HCT116 (cell line): ENCODE data around the gene THSD7B. TPM values are rescaled to one million over a fixed set of nuclear protein-coding genes. Genes with fewer than 3 reads are reported as not detected.

Experiments used
- ATAC-seq: fragments of 200-7000 bp; cut with Tn5 transposase; 2 replicates; pipeline ENCODE4 v1.9.1; 2020; ENCODE audit warnings: mild to moderate bottlenecking, moderate library complexity
- BruUV-seq: library from RNA; stranded (reverse); fragments of 400-500 nt; replicated peaks from 2 replicates; lab custom pipeline; 2021; lab: Mats Ljungman, UMichigan
- CTCF ChIA-PET: fragments of 300-600 bp; sonication (Branson Sonifier 250); formaldehyde crosslinking; loops from one replicate; lab custom pipeline; 2021; ENCODE audit warnings: antibody characterized with exemption; lab: Charles Lee
- POLR2A ChIA-PET: fragments of 300-600, 350-600 bp; sonication (Branson Sonifier 250); formaldehyde crosslinking; loops from one replicate; lab custom pipeline; 2021; ENCODE audit warnings: antibody characterized with exemption; lab: Charles Lee
- RAD21 ChIA-PET, 2 experiments: fragments of 300-600 bp; sonication (Branson Sonifier 250); formaldehyde crosslinking; loops; one replicate each; lab custom pipeline; 2023; ENCODE audit warnings: low total read pairs in 2 of 2; ENCODE audit not compliant: uncharacterized antibody in 2 of 2, unreplicated experiment in 2 of 2, low non-redundant PET in 1 of 2; lab: Charles Lee
- DNase-seq: peaks from one replicate; pipeline ENCODE4 v3.0.0-alpha.2; 2010; ENCODE audit warnings: low read depth, low spot score
- H2AFZ ChIP-seq: fragments of 200-600 bp; shearing (Covaris generic), sonication (generic); 2 replicates; pipeline ENCODE4 v1.6.1; 2017; ENCODE audit warnings: low read depth, mixed run types, mixed read lengths, antibody characterized with exemption, low read length; ENCODE audit not compliant: poor library complexity, severe bottlenecking
- H3K27ac ChIP-seq: 2 replicates; pipeline ENCODE4 v1.5.1; 2012; ENCODE audit warnings: low read depth, low read length
- H3K27me3 ChIP-seq: fragments of 200-600 bp; sonication (generic); 2 replicates; pipeline ENCODE4 v1.6.1; 2016; ENCODE audit warnings: mixed run types, low read length, mixed read lengths; ENCODE audit not compliant: insufficient read depth
- H3K36me3 ChIP-seq, 2 experiments: fragments of 200-500 bp in 1 of 2; fragments of 200-600 bp in 1 of 2; sonication (Bioruptor generic) in 1 of 2; sonication (generic) in 1 of 2; 2 replicates each; pipeline versions ENCODE4 v1.5.1 to v1.6.1; 2014 to 2016; ENCODE audit warnings: low read length in 2 of 2, inconsistent platforms in 1 of 2, mixed read lengths in 1 of 2, mixed run types in 1 of 2; ENCODE audit not compliant: insufficient read depth in 2 of 2, control insufficient read depth in 1 of 2
- H3K4me1 ChIP-seq, 2 experiments: fragments of 200-600 bp in 1 of 2; sonication (generic) in 1 of 2; 2 replicates each; pipeline versions ENCODE4 v1.5.1 to v1.6.1; 2012 to 2017; ENCODE audit warnings: low read length in 2 of 2, inconsistent platforms in 1 of 2, mild to moderate bottlenecking in 1 of 2, mixed read lengths in 1 of 2, mixed run types in 1 of 2, moderate library complexity in 1 of 2; ENCODE audit not compliant: insufficient read depth in 2 of 2, control insufficient read depth in 1 of 2
- H3K4me2 ChIP-seq: fragments of 200-600 bp; sonication (generic); 2 replicates; pipeline ENCODE4 v1.6.1; 2017; ENCODE audit warnings: mixed run types, low read length, mixed read lengths
- H3K4me3 ChIP-seq, 2 experiments: fragments of 200-600 bp in 1 of 2; sonication (generic) in 1 of 2; replicated peaks in 1 of 2; 2 replicates each; pipeline ENCODE4 v1.5.1; 2011 to 2016; ENCODE audit warnings: low read length in 2 of 2, control low read depth in 1 of 2, low read depth in 1 of 2, mild to moderate bottlenecking in 1 of 2, mixed read lengths in 1 of 2, mixed run types in 1 of 2
- H3K79me2 ChIP-seq: fragments of 200-600 bp; sonication (generic); 2 replicates; pipeline ENCODE4 v1.6.1; 2017; ENCODE audit warnings: mild to moderate bottlenecking, mixed run types, low read length, moderate library complexity, mixed read lengths; ENCODE audit not compliant: insufficient read depth
- H3K9ac ChIP-seq: fragments of 200-600 bp; sonication (generic); 2 replicates; pipeline ENCODE4 v1.6.1; 2016; ENCODE audit warnings: low read length, mixed read lengths
- H3K9me2 ChIP-seq: fragments of 200-600 bp; sonication (generic), shearing (Covaris generic); 2 replicates; pipeline ENCODE4 v1.6.1; 2017; ENCODE audit warnings: mixed run types, mild to moderate bottlenecking, moderate library complexity; ENCODE audit not compliant: insufficient read depth
- H3K9me3 ChIP-seq, 2 experiments: fragments of 200-500 bp in 1 of 2; fragments of 200-600 bp in 1 of 2; sonication (Bioruptor generic) in 1 of 2; sonication (generic) in 1 of 2; 2 replicates each; pipeline ENCODE4 v1.6.1; 2014 to 2017; ENCODE audit warnings: low read length in 2 of 2, mixed read lengths in 2 of 2, inconsistent platforms in 1 of 2, low read depth in 1 of 2, mild to moderate bottlenecking in 1 of 2, mixed run types in 1 of 2, moderate library complexity in 1 of 2; ENCODE audit not compliant: control insufficient read depth in 1 of 2, insufficient read depth in 1 of 2
- H4K20me1 ChIP-seq: fragments of 200-600 bp; sonication (generic), shearing (Covaris generic); 2 replicates; pipeline ENCODE4 v1.6.1; 2017; ENCODE audit warnings: mixed run types, mild to moderate bottlenecking, moderate library complexity; ENCODE audit not compliant: insufficient read depth
- CEBPB ChIP-seq: IDR thresholded peaks from 2 replicates; pipeline ENCODE4 v1.6.1; 2012; ENCODE audit warnings: low read depth
- POLR2A ChIP-seq: IDR thresholded peaks from 2 replicates; pipeline ENCODE4 v1.7.0; 2011; ENCODE audit warnings: borderline replicate concordance; ENCODE audit not compliant: insufficient read depth, insufficient read length; ENCODE audit errors: extremely low read depth
- TCF7L2 ChIP-seq: IDR thresholded peaks from 2 replicates; pipeline ENCODE4 v1.7.0; 2011; ENCODE audit warnings: borderline replicate concordance, inconsistent platforms; ENCODE audit not compliant: insufficient read depth, insufficient read length; ENCODE audit errors: extremely low read depth
- ZFX ChIP-seq: fragments of 450-650 bp; IDR thresholded peaks from 2 replicates; pipeline ENCODE4 v1.6.1; 2017
- intact Hi-C: fragments of 100-400 bp; cut with micrococcal nuclease; formaldehyde crosslinking; loops from 2 replicates; pipeline ENCODE4 v1.10.0; 2022
- total RNA-seq: library from RNA; stranded (reverse); gene quantifications from one replicate; pipeline ENCODE4 v1.2.1, GENCODE V29; 2021; ENCODE audit not compliant: unreplicated experiment
- TF ChIP-seq, protein P1 (sequence below): IDR thresholded peaks from 2 replicates; pipeline ENCODE4 v1.6.1; 2011; ENCODE audit warnings: mild to moderate bottlenecking, low read length, moderate library complexity; ENCODE audit not compliant: insufficient replicate concordance; ENCODE audit errors: extremely low read depth
- TF ChIP-seq, protein P2 (sequence below), 3 experiments: fragments of 200-600 bp in 1 of 3; sonication (generic) in 1 of 3; IDR thresholded peaks in 2 of 3; conservative IDR thresholded peaks in 1 of 3; 2 replicates each; pipeline ENCODE4 v1.5.1; 2012 to 2017; ENCODE audit warnings: low read depth in 2 of 3, low read length in 2 of 3, antibody characterized with exemption in 1 of 3, borderline replicate concordance in 1 of 3, control low read depth in 1 of 3, mild to moderate bottlenecking in 1 of 3, mixed read lengths in 1 of 3, mixed run types in 1 of 3, moderate library complexity in 1 of 3; ENCODE audit not compliant: insufficient read depth in 1 of 3
- TF ChIP-seq, protein P3 (sequence below): IDR thresholded peaks from 2 replicates; pipeline ENCODE4 v1.6.1; 2012

Gene THSD7B
- total RNA-seq, 1 experiment from 2014 or later: not detected

DNA sequence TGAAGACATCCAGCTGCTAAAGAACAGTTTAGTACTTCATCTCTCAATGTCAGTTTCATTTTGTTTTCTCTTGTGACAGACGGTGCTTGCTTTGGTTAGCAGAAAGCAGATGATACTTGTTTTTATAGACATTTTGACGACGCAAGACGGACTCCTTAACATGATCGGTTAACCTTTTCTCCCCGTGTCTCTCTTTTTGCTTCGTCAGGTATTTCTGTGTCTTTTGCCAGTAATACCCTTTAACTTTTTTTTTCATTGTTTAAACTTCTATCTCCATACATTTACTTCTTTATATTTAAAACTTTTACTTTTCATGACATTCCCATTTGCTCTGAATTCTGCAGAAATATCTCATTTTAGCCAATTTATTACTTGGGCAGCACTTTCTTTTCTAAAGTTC lies 57.9 kb downstream of the THSD7B start:
- DNase-seq (no peak), ATAC-seq (no peak)
- no TSS peak for BruUV-seq

More for the DNA sequence above, 57.9 kb downstream of the THSD7B start:
- Histone ChIP-seq H3K9ac (no peak overlapping the region), H3K36me3 (no peaks in the 10 kb centered on the region), H3K79me2 (no peaks in the 10 kb centered on the region), H3K4me2 (no peak overlapping the region), H3K9me2 (no peaks in the 10 kb centered on the region), H2AFZ (no peak overlapping the region), H3K9me3 (no peaks in the 10 kb centered on the region; a peak in 1 of 4 replicates), H3K27ac (no peak overlapping the region), H3K4me3 (no peak overlapping the region), H3K4me1 (no peaks in the 10 kb centered on the region), H4K20me1 (no peaks in the 10 kb centered on the region), H3K27me3 (no peaks in the 10 kb centered on the region)
- CTCF ChIA-PET: no interaction called here
- intact Hi-C loops: no loop called here
- TF ChIP-seq POLR2A (no peak), CEBPB (no peak), TCF7L2 (no peak), ZFX (no peak)
- TF ChIP-seq, protein P1, sequence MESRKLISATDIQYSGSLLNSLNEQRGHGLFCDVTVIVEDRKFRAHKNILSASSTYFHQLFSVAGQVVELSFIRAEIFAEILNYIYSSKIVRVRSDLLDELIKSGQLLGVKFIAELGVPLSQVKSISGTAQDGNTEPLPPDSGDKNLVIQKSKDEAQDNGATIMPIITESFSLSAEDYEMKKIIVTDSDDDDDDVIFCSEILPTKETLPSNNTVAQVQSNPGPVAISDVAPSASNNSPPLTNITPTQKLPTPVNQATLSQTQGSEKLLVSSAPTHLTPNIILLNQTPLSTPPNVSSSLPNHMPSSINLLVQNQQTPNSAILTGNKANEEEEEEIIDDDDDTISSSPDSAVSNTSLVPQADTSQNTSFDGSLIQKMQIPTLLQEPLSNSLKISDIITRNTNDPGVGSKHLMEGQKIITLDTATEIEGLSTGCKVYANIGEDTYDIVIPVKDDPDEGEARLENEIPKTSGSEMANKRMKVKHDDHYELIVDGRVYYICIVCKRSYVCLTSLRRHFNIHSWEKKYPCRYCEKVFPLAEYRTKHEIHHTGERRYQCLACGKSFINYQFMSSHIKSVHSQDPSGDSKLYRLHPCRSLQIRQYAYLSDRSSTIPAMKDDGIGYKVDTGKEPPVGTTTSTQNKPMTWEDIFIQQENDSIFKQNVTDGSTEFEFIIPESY: no peak
- TF ChIP-seq, protein P2, sequence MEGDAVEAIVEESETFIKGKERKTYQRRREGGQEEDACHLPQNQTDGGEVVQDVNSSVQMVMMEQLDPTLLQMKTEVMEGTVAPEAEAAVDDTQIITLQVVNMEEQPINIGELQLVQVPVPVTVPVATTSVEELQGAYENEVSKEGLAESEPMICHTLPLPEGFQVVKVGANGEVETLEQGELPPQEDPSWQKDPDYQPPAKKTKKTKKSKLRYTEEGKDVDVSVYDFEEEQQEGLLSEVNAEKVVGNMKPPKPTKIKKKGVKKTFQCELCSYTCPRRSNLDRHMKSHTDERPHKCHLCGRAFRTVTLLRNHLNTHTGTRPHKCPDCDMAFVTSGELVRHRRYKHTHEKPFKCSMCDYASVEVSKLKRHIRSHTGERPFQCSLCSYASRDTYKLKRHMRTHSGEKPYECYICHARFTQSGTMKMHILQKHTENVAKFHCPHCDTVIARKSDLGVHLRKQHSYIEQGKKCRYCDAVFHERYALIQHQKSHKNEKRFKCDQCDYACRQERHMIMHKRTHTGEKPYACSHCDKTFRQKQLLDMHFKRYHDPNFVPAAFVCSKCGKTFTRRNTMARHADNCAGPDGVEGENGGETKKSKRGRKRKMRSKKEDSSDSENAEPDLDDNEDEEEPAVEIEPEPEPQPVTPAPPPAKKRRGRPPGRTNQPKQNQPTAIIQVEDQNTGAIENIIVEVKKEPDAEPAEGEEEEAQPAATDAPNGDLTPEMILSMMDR (IDR thresholded peaks at IDR 0.05 in 2 of 3, conservative IDR thresholded peaks at IDR 0.05 in 1 of 3; ENCODE audit: borderline replicate concordance in 1 of 3, insufficient read depth in 1 of 3, low read depth in 2 of 3, low read length in 2 of 3): no peak
- TF ChIP-seq, protein P3, sequence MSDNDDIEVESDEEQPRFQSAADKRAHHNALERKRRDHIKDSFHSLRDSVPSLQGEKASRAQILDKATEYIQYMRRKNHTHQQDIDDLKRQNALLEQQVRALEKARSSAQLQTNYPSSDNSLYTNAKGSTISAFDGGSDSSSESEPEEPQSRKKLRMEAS: no peak
- RAD21 ChIA-PET: no interaction called here
- POLR2A ChIA-PET: no interaction called here
